HUES64 (cell line): ENCODE data around the gene SNX10.

Experiments used
- H3K27ac ChIP-seq: 2 replicates; pipeline ENCODE4 v1.7.0; 2013; ENCODE audit warnings: low read depth, low read length, inconsistent platforms
- H3K27me3 ChIP-seq: 2 replicates; pipeline ENCODE4 v1.6.1; 2013; ENCODE audit warnings: mild to moderate bottlenecking, low read length; ENCODE audit not compliant: insufficient read depth
- H3K36me3 ChIP-seq: 2 replicates; pipeline ENCODE4 v1.6.1; 2013; ENCODE audit warnings: mild to moderate bottlenecking, low read length; ENCODE audit not compliant: insufficient read depth
- H3K4me1 ChIP-seq: 2 replicates; pipeline ENCODE4 v1.6.1; 2013; ENCODE audit warnings: mild to moderate bottlenecking, low read length, moderate library complexity; ENCODE audit not compliant: insufficient read depth
- H3K4me3 ChIP-seq: 2 replicates; pipeline ENCODE4 v1.5.1; 2013; ENCODE audit warnings: mild to moderate bottlenecking, low read length, moderate library complexity
- H3K9ac ChIP-seq: 2 replicates; pipeline ENCODE4 v1.6.1; 2013; ENCODE audit warnings: mild to moderate bottlenecking, low read depth, low read length
- H3K9me3 ChIP-seq: 2 replicates; pipeline ENCODE4 v1.6.1; 2013; ENCODE audit warnings: low read depth, low read length; ENCODE audit not compliant: insufficient read depth
- WGBS: fragments of 150-250, 120-280 bp; methylation state at CpG from one replicate; pipeline ENCODE4 v1.1.7; 2013; ENCODE audit warnings: missing lambda C conversion rate; 5-methylcytosine and 5-hydroxymethylcytosine counted together

SNX10 gene

GRCh38 chr7:26340476-26341018, 48.9 kb downstream of the SNX10 start:
- H3K36me3 ChIP-seq: no peaks in the 10 kb centered on the region
- H3K4me3 ChIP-seq: no peak overlapping the region
- H3K9ac ChIP-seq: no peak overlapping the region
- no peaks in the 10 kb centered on the region for H3K4me1 ChIP-seq
- H3K27ac ChIP-seq: no peak overlapping the region
- H3K27me3 ChIP-seq: no peaks in the 10 kb centered on the region
- no peaks in the 10 kb centered on the region for H3K9me3 ChIP-seq
- WGBS: 94% methylated on average over 6 of the region's 6 CpGs

GRCh38 chr7:26343320-26343832, 51.7 kb downstream of the SNX10 start:
- Histone ChIP-seq H3K4me1 (no peaks in the 10 kb centered on the region), H3K27me3 (no peaks in the 10 kb centered on the region), H3K9ac (no peak overlapping the region), H3K9me3 (no peaks in the 10 kb centered on the region), H3K36me3 (no peaks in the 10 kb centered on the region), H3K27ac (no peak overlapping the region), H3K4me3 (no peak overlapping the region)
- 96% methylated on average over 10 of the region's 10 CpGs for WGBS

- no peaks in the 10 kb centered on the region for H3K36me3 ChIP-seq
- H3K27ac ChIP-seq: no peak overlapping the region
- no peaks in the 10 kb centered on the region for H3K9me3 ChIP-seq
- H3K4me1 ChIP-seq: no peaks in the 10 kb centered on the region
- WGBS: 100% methylated on average over 1 of the region's 2 CpGs
- H3K9ac ChIP-seq: no peak overlapping the region
- no peak overlapping the region for H3K4me3 ChIP-seq
- H3K27me3 ChIP-seq: no peaks in the 10 kb centered on the region
Measured at GRCh38 chr7:26343837-26344236, 52.2 kb downstream of the SNX10 start.

- 93% methylated on average over 9 of the region's 9 CpGs for WGBS
- Histone ChIP-seq H3K27me3 (no peaks in the 10 kb centered on the region), H3K9me3 (no peaks in the 10 kb centered on the region), H3K9ac (no peak overlapping the region), H3K4me3 (no peak overlapping the region), H3K4me1 (no peaks in the 10 kb centered on the region), H3K36me3 (no peaks in the 10 kb centered on the region), H3K27ac (no peak overlapping the region)
Measured at GRCh38 chr7:26345202-26345601, 53.5 kb downstream of the SNX10 start.

- Histone ChIP-seq H3K36me3 (no peaks in the 10 kb centered on the region), H3K27ac (no peak overlapping the region), H3K27me3 (no peaks in the 10 kb centered on the region), H3K4me1 (no peaks in the 10 kb centered on the region), H3K9ac (no peak overlapping the region), H3K9me3 (no peaks in the 10 kb centered on the region), H3K4me3 (no peak overlapping the region)
- 92% methylated on average over 9 of the region's 9 CpGs for WGBS
Measured at GRCh38 chr7:26345837-26346236, 54.2 kb downstream of the SNX10 start.

GRCh38 chr7:26346611-26347203, 55.0 kb downstream of the SNX10 start:
- Histone ChIP-seq H3K27me3 (no peaks in the 10 kb centered on the region), H3K9me3 (no peaks in the 10 kb centered on the region), H3K36me3 (no peaks in the 10 kb centered on the region), H3K27ac (no peak overlapping the region), H3K9ac (no peak overlapping the region), H3K4me3 (no peak overlapping the region), H3K4me1 (no peaks in the 10 kb centered on the region)
- 90% methylated on average over 7 of the region's 7 CpGs for WGBS

GRCh38 chr7:26348234-26348851, 56.7 kb downstream of the SNX10 start:
- Histone ChIP-seq H3K4me3 (no peak overlapping the region), H3K9ac (no peak overlapping the region), H3K27me3 (no peaks in the 10 kb centered on the region), H3K9me3 (no peaks in the 10 kb centered on the region), H3K4me1 (no peaks in the 10 kb centered on the region), H3K36me3 (no peaks in the 10 kb centered on the region), H3K27ac (no peak overlapping the region)
- 93% methylated on average over 10 of the region's 10 CpGs for WGBS

- no peak overlapping the region for H3K9ac ChIP-seq
- H3K27me3 ChIP-seq: no peaks in the 10 kb centered on the region
- no peak overlapping the region for H3K4me3 ChIP-seq
- 93% methylated on average over 6 of the region's 6 CpGs for WGBS
- H3K9me3 ChIP-seq: no peaks in the 10 kb centered on the region
- H3K4me1 ChIP-seq: no peaks in the 10 kb centered on the region
- H3K36me3 ChIP-seq: no peaks in the 10 kb centered on the region
- H3K27ac ChIP-seq: no peak overlapping the region
Measured at GRCh38 chr7:26349005-26349915, 57.6 kb downstream of the SNX10 start.

GRCh38 chr7:26351171-26351570, 59.5 kb downstream of the SNX10 start:
- H3K27ac ChIP-seq: no peak overlapping the region

GRCh38 chr7:26356229-26356628, 64.6 kb downstream of the SNX10 start:
- peaks cover 5% of the 10 kb centered on the region; the same call in 1 of the 2 replicates for H3K4me1 ChIP-seq
- 93% methylated on average over 3 of the region's 3 CpGs for WGBS
- no peaks in the 10 kb centered on the region for H3K9me3 ChIP-seq
- no peak overlapping the region for H3K4me3 ChIP-seq
- no peaks in the 10 kb centered on the region for H3K36me3 ChIP-seq
- no peaks in the 10 kb centered on the region for H3K27me3 ChIP-seq
- no peak overlapping the region for H3K9ac ChIP-seq
- H3K27ac ChIP-seq: no peak overlapping the region

More at GRCh38 chr7:26351171-26351570, 59.5 kb downstream of the SNX10 start:
- no peaks in the 10 kb centered on the region for H3K4me1 ChIP-seq
- no peaks in the 10 kb centered on the region for H3K27me3 ChIP-seq
- no peak overlapping the region for H3K4me3 ChIP-seq
- no peaks in the 10 kb centered on the region for H3K36me3 ChIP-seq
- WGBS: 90% methylated on average over 1 of the region's 1 CpG
- H3K9me3 ChIP-seq: no peaks in the 10 kb centered on the region
- H3K9ac ChIP-seq: no peak overlapping the region
